PFSK-1 (cell line): Measurements from ENCODE around the gene EGFL7.

Experiments
- FOXP2 ChIP-seq: optimal IDR thresholded peaks from 2 replicates; pipeline ENCODE3; 2011; ENCODE audit warnings: borderline replicate concordance, control low read depth, inconsistent platforms; ENCODE audit not compliant: insufficient read depth; ENCODE audit errors: extremely low read length, extremely low read depth
- REST ChIP-seq, 2 experiments: IDR thresholded peaks; 2 replicates each; pipeline versions ENCODE4 v1.6.1 to v1.8.0; 2011 to 2012; ENCODE audit warnings: low read depth in 2 of 2, low read length in 2 of 2, control low read depth in 1 of 2, inconsistent platforms in 1 of 2, mild to moderate bottlenecking in 1 of 2, moderate library complexity in 1 of 2; ENCODE audit not compliant: insufficient read depth in 1 of 2
- SIN3A ChIP-seq: IDR thresholded peaks from 2 replicates; pipeline ENCODE4 v1.6.1; 2012; ENCODE audit warnings: mild to moderate bottlenecking, low read length, moderate library complexity, borderline replicate concordance; ENCODE audit not compliant: insufficient read depth
- TAF1 ChIP-seq: IDR thresholded peaks from 2 replicates; pipeline ENCODE4 v1.6.1; 2012; ENCODE audit warnings: low read length, control low read depth, borderline replicate concordance; ENCODE audit not compliant: insufficient read depth

GRCh38 chr9:136665111-136665703 is 2.5 kb downstream of the EGFL7 start:
- no peak for TF ChIP-seq FOXP2
- TF ChIP-seq TAF1, result no peak
- no peak for TF ChIP-seq REST (IDR thresholded peaks at IDR 0.05; ENCODE audit: insufficient read depth in 1 of 2, low read depth in 2 of 2, low read length in 2 of 2)
- TF ChIP-seq SIN3A, result no peak
